ENCODE data around the gene TTLL11.
"Not testable (repeated sequence)": the region's sequence is repeated elsewhere in the genome, so short reads cannot be mapped to it uniquely, and the experiment has no call there.

Gene TTLL11

DNA sequence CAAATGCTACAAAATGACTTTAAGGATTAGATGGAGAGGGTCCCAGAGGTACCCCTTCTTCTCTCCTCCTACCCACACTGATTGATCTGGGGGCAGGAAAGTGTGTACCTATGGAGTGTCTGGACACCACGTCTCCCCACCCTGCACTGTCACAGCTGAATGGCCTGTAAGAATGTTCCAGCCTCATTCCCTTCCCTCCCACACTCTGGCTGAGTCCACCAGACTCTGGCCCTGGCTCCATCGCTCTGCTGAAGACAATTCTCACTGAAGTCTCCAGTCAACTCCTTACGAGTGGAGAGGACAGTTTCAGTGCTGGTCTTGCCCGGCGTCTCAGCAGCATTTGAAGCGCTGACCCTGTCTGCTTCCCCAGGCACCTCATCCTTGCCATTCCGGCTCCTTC, 105.8 kb downstream of the TTLL11 start:
- TF ChIP-seq MYC (IDR thresholded peaks at IDR 0.05; ENCODE audit: low read depth, low read length) (no peak), POLR2A (IDR thresholded peaks at IDR 0.05; ENCODE audit: extremely low read depth, insufficient read length) (no peak)
- TF ChIP-seq, protein P1, sequence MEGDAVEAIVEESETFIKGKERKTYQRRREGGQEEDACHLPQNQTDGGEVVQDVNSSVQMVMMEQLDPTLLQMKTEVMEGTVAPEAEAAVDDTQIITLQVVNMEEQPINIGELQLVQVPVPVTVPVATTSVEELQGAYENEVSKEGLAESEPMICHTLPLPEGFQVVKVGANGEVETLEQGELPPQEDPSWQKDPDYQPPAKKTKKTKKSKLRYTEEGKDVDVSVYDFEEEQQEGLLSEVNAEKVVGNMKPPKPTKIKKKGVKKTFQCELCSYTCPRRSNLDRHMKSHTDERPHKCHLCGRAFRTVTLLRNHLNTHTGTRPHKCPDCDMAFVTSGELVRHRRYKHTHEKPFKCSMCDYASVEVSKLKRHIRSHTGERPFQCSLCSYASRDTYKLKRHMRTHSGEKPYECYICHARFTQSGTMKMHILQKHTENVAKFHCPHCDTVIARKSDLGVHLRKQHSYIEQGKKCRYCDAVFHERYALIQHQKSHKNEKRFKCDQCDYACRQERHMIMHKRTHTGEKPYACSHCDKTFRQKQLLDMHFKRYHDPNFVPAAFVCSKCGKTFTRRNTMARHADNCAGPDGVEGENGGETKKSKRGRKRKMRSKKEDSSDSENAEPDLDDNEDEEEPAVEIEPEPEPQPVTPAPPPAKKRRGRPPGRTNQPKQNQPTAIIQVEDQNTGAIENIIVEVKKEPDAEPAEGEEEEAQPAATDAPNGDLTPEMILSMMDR (IDR thresholded peaks at IDR 0.05; ENCODE audit: low read depth, low read length) = no peak
- TF ChIP-seq, protein P2, sequence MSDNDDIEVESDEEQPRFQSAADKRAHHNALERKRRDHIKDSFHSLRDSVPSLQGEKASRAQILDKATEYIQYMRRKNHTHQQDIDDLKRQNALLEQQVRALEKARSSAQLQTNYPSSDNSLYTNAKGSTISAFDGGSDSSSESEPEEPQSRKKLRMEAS (IDR thresholded peaks at IDR 0.05; ENCODE audit: low read depth, low read length) = no peak
- H3K4me3 ChIP-seq (ENCODE audit: low read depth, low read length) = no peak overlapping the region
- no peak for DNase-seq (ENCODE audit: low read depth)

DNA sequence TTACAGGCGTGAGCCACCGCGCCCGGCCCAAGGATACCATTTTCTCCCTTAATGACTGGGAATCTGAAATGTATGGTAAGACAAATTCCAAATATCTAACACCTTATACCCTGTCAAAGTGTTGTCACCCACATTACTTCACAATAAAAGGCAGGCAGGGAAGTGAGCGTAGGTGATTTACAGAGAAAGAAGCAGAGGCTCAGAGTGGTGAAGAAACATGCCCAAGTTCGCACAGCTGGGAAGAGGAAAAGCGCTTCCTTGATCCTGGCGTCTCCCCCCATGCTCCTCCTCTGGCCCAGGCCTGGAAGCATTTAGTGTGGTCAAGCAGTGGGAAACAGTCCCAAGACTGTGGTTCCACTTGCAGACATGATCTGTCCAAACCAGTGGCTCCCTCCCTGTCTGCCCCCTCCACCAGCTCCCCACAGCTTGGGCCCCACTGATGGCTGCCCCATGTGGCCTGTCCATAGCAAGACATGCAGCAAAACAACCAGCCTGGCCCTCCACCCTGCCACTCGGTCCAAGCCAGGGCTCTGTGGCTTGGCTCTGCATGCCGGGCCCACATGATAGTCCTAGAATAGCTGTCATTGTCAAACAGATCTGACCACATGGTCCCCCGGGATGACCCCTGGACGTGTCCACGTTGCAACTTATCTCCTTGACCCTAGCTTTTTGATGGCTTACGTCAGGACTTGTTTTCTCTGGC, 107.2 kb downstream of the TTLL11 start:
- TF ChIP-seq POLR2A (IDR thresholded peaks at IDR 0.05; ENCODE audit: extremely low read depth, insufficient read length) = no peak
- no peak for TF ChIP-seq MYC (IDR thresholded peaks at IDR 0.05; ENCODE audit: low read depth, low read length)
- TF ChIP-seq, protein P1 (IDR thresholded peaks at IDR 0.05; ENCODE audit: low read depth, low read length) = no peak
- TF ChIP-seq, protein P2 (IDR thresholded peaks at IDR 0.05; ENCODE audit: low read depth, low read length) = no peak
- DNase-seq (ENCODE audit: low read depth) = no peak
- H3K4me3 ChIP-seq (ENCODE audit: low read depth, low read length) = no peak overlapping the region

DNA sequence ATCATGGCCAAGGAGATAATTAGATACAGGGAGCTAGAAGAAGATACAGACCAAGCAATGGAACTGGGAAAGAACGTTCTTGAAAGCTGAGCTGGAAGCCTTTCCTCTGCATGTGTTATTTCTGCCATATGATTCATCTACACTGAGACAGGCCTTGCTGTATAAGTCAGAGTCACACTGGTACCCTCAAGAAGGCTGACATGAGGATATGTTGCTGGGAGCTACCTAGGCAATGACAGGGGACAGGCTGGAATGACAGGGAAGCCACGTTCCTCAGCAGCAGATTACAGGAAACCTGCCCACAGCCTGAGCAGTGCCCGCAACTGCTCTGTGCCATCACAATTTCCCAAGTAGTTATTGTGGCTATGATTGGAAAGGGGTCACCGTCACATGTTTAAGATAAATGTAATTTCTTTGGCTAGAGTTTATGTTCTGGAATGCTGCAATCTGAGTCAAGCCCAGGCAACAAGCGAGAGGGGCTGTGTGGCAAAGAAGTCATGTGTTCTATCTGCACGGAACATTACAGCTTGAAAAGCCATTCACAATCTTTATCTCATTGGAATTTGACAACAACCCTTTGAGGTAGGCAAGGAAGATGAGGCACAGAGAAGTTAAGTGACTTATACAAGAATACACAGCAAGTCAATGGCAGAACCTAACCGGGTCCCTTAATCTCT, 108.2 kb downstream of the TTLL11 start:
- H3K4me3 ChIP-seq (ENCODE audit: low read depth, low read length) = no peak overlapping the region
- no peak for DNase-seq (ENCODE audit: low read depth)
- TF ChIP-seq, protein P2 (IDR thresholded peaks at IDR 0.05; ENCODE audit: low read depth, low read length) = no peak
- TF ChIP-seq, protein P1 (IDR thresholded peaks at IDR 0.05; ENCODE audit: low read depth, low read length) = no peak
- TF ChIP-seq MYC (IDR thresholded peaks at IDR 0.05; ENCODE audit: low read depth, low read length) = no peak
- TF ChIP-seq POLR2A (IDR thresholded peaks at IDR 0.05; ENCODE audit: extremely low read depth, insufficient read length) = no peak

DNA sequence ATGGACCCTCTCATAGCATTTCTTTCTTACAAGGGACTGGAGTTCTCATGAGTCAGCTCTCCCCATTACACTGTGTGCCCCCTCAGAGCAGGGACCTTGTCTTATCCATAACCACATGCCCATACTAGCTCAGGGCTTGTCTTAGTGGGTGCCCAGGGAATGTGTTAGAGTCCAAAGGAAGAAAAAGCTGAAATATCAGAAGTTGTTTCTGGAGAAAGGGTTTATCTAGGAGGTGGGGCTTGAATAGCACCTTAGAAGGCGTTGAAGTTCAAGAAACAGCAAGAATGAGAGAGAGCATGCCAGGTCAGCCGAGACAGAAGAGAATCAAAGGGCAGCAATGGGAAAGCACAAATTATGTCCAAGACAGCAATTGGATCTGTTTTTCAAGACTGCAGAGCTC, 109.4 kb downstream of the TTLL11 start:
- no peak for TF ChIP-seq MYC (IDR thresholded peaks at IDR 0.05; ENCODE audit: low read depth, low read length)
- TF ChIP-seq, protein P2 (IDR thresholded peaks at IDR 0.05; ENCODE audit: low read depth, low read length) = no peak
- TF ChIP-seq, protein P1 (IDR thresholded peaks at IDR 0.05; ENCODE audit: low read depth, low read length) = no peak
- no peak for TF ChIP-seq POLR2A (IDR thresholded peaks at IDR 0.05; ENCODE audit: extremely low read depth, insufficient read length)
- no peak for DNase-seq (ENCODE audit: low read depth)
- H3K4me3 ChIP-seq (ENCODE audit: low read depth, low read length) = no peak overlapping the region

DNA sequence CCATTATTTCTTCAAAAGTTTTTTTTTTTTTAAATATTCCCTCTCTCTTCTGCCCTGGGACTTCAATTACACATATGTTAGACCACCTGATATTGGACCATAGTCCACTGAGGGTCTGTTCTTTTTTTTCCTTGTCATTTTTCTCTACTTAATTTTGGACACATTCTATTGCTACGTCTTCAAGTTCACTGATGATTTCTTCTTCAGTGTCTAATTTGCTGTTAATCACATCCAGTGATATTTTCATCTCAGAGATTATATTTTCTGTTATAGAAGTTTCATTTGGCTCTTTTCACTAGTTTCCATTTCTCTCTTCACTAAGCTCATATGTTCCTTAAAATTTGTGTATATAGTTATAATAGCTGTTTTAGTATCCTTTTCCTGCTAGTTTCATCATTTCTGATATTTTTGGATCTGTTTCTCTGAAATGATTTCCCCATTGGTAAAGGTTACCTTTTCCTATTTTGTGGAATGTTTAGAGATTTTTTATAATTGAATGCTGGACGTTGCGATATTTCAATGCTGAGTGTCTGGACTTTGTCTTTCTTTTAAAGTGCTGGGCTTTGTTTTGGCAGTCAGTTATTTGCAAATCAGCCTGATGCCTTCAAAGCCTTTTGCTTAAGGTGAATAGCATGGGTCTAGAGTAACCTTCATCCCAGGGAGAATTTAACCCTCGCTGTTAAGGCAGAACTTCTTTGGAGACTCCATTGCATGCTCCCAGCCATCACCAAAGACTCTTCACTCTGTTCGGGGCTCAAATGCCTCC, 111.8 kb downstream of the TTLL11 start:
- no peak overlapping the region for H3K4me3 ChIP-seq (ENCODE audit: low read depth, low read length)
- DNase-seq (ENCODE audit: low read depth) = no peak
- TF ChIP-seq MYC (IDR thresholded peaks at IDR 0.05; ENCODE audit: low read depth, low read length) = no peak
- TF ChIP-seq POLR2A (IDR thresholded peaks at IDR 0.05; ENCODE audit: extremely low read depth, insufficient read length) = no peak
- TF ChIP-seq, protein P1 (IDR thresholded peaks at IDR 0.05; ENCODE audit: low read depth, low read length) = no peak
- TF ChIP-seq, protein P2 (IDR thresholded peaks at IDR 0.05; ENCODE audit: low read depth, low read length) = no peak

DNA sequence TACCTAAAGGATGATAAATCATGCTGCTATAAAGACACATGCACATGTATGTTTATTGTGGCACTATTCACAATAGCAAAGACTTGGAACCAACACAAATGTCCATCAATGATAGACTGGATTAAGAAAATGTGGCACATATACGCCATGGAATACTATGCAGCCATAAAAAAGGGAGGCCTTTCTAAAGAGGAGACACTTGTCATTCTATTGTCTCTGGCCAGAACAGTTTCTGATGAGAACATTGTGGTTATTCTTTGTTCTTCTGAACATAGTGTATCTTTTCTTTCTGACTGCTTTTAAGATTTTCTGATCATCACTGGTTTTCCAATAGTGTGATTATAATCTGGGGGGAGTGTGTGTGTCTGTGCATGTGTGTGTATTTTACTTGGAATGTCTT, 112.4 kb downstream of the TTLL11 start:
- DNase-seq (ENCODE audit: low read depth); H3K4me3 ChIP-seq (ENCODE audit: low read depth, low read length): not testable (repeated sequence)
